HG03342 (cell line): ENCODE measurements around the gene RER1.
"Not testable (repeated sequence)": the region's sequence is repeated elsewhere in the genome, so short reads cannot be mapped to it uniquely, and the experiment has no call there.

ENCODE experiments used
- ATAC-seq: cut with Tn5 transposase; IDR thresholded peaks from one replicate; pipeline ENCODE4 v1.9.1; 2021; ENCODE audit warnings: mild to moderate bottlenecking, moderate library complexity; ENCODE audit not compliant: unreplicated experiment

The RER1 gene

DNA sequence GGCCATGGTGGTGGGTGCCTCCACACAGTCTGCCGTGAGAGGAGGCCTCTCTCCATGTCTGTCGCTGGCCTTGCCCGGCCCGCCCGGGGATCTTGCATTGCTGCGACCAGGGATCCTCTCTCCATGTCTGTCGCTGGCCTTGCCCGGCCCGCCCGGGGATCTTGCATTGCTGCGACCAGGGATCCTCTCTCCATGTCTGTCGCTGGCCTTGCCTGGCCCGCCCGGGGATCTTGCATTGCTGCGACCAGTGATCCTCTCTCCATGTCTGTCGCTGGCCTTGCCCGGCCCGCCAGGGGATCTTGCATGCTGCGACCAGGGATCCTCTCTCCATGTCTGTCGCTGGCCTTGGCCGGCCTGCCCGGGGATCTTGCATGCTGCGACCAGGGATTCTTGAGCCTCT lies 48.7 kb downstream of the RER1 start:
- not testable (repeated sequence) for ATAC-seq

DNA sequence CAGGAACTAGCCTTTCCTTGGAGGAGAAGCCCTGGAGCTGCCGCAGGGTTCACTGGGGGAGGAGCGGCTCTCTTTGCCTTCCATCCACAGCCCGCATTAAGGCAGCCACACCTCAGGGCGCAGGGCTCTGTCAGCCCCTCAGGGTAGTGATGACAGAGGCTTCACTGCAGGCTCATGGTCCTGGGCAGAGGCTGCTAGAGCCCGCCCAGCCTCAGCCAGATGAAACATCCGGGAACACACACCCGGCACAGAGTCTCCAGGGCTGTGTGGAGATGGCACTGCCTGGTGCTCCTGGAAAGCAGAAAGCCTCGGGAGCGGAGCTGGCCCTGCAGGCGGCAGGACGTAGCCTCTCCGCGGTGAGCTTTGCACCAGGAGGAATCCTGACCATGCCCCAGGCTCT lies 50.1 kb downstream of the RER1 start:
- no peak for ATAC-seq

DNA sequence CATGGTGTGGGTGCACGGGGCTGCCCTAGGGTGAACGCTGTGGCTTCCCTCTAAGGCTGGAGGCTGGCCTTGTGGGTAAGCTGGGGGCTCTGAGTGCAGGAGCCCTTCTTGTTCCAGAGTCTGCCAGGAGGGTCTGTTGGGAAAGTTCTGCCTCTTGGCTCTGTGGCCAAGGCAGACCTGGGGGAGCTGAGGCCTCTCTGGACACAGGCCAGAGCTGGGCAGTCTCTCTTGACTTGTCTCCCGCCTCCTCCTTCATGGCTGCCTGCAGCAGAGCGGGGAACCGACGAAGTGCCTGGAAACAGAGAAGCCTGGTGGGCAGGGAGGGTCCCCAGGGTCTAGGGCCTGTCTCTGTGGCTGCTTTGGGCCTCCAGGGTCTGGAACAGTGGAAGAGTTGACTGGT lies 51.0 kb downstream of the RER1 start:
- no peak for ATAC-seq

DNA sequence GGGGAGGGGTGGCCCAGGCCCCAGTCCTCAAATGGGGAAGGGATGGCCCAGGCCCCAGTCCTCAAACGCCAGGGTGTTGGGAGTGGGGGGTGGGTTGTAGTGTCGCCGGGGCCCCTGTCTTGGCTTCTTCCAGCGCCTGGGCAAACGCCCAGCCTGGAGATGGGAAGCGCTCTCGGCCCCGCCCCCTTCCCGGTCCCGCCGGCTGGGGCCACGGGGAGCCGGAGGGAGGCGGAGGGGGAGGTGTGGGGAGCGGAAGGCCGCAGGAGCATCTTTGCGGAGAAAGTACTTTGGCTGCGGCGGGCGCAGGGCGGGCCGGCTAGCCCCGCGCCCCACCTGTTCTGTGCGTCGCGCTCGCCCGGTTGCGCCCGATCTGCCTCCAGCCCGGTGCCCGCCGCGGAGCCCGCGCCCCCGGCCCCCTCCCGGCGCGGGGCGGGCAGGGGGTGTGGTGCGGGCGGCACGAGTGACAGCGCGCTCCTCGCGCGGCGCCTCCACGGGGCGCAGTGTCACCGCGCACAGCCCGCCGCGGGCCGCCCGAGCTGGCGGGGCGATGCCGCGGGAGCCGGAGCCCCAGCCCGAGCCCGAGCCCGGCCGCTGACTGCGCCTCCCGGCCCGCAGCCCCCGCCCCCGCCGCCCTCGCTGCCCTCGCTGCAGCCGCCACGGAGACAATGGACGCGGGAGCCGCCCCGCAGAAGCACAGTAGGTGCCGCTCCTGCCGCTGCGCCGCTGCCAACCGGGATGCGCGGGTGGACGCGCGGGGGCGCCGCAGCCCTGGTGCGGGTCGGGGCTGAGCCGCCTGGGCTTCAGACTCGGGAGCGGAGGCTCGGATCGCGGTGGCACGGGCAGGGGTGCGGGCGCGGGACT lies 51.9 kb downstream of the RER1 start:
- ATAC-seq = no peak

DNA sequence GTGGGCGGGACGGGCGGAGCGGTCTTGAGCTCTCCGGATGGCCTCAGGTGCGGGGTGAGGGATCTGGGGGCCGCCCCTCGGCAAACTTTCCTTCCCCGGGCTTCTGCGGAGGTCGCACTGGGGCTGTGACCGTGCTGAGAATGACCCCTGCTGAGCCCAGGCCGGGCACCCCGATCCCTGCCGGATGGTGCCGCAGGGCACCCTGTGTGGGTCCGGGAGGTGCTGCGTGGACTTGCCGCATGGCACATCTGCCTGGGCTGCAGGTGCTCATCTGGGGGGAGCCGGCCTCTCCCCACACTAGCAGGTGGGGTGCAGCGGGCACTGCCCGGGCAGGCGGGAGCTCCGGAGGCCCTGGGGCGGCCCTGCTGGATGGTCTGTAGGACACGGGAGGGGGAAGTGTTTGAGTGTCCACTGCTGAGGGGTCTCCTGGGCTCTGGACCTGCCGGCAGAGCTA lies 52.5 kb downstream of the RER1 start:
- no peak for ATAC-seq

DNA sequence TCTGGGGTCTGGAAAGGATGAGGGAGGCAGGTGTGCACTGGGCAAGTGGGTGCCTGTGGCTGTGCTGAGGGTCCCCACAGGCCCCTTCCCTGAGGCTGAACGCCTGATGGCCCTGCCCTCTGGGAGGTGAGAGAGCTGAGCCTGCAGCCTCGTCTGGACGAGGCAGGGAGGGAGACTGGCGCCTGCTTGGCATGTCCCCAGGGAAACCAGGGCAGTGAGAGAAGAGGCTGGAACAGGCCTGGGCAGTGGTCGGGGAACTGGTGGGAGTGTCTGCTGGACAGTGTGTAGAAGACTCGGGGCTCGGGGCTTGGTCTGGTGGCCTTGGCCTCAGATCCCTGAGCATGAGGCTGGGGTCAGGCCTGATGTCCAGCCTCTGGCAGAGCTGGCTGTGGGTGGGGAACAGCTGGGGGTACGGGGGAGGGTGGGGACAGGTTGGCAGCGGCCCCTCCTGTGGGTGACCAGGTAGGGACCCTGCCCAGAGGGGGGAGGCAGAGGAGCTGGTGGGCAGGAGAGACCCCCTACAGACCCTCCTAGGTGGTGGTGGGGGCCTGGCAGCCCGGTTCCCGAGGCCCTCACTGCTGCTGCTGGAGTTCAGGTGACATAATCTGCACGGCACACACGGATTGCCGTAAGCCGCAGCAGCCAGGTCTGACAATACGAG lies 53.7 kb downstream of the RER1 start:
- no peak for ATAC-seq

DNA sequence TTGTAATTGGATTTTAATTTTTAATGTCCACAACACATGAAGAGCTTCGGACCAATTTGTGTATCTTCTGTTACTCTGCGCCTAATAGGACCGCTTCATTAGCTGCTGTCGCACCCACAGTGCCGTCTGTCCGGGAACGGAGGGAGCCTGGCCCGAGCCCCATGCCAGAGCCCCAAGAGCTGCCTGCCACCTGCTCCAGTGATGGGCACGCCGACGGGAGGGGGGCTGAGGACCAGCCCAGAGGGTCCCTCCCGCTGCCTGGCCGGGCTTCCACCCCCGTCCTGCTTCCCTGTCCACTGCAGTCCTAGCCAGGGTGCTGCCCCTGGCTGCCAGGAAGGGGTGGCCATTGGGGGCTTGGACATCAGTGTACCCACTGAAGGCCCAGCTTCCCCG lies 54.2 kb downstream of the RER1 start:
- no peak for ATAC-seq

DNA sequence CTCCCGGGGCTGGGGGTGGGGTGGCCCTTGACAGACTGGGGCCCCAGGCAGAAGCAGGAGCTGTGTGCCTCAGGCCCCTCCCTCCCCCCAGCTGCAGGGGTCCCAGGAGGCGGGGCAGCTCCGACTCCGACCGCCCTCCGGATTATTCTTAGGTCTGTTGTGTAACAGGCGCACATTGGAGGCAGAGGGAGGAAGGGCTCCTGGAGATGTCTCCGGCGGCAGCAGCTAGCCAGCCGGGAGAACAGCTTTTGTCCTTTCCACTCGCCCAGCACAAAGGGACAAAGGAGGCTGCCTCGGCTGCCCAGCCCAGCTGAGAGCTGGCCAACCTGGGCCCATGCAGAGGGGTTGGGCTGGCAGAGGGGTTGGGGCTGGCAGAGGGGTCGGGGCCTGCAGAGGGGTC lies 54.8 kb downstream of the RER1 start:
- no peak for ATAC-seq

DNA sequence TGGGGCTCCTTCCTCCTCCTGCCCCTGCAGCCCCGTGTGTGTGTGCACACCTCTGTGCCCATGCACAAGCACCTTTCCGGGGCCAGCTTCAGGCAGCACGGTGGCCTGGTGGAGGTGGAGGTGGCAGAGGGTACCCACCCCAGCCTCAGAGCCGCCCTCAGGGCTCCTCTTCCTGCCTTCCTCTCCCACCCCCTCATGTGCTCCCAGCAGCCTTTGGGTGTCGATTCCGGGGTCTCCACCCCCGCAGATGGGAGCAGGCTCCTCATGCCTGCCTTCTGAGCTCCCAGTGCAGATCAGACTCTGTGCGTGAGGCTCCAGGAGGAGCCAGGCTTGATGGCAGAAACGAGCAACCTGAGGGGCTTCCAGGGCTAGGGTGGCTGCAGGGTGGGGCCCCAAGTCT lies 55.2 kb downstream of the RER1 start:
- no peak for ATAC-seq

DNA sequence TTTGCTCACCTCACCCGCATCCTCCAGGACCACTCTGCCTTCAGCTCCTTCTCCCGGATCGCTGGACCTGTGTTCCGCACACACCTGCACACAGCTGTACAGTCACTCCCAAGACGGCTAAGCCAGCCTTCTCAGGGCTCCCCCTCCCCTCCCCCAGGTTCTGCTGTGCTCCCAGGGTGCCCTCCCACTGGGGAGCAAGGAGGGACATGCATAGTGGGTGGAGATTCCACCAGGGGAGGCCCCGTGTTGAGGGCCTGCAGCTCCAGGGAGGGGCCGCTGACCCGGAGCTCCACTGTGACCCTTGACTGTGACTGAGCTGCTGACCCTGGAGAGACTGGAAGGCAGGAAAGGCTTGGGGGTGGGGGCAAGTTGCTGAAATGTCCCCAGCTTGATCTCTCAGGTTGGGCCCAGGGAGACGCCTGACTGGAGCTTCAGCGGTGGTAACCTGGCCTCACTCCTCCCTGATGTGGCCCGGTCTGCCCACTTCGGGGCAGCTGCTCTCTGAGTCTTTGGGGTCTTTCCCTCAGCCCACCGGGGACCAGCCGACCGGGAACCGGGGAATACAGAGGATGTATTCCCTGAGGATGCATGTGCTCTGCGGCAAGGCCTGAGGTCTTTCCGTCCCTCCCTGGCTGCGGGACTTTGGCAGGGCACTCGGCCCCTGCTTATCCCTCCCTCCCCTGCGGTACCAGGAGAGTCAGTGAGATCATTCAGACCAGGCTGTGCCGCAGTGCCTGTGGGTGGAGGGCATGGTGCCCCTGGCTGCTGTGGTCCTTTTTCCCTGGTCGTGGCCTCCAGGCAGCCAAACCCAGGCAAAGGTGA lies 55.8 kb downstream of the RER1 start:
- ATAC-seq = no peak

DNA sequence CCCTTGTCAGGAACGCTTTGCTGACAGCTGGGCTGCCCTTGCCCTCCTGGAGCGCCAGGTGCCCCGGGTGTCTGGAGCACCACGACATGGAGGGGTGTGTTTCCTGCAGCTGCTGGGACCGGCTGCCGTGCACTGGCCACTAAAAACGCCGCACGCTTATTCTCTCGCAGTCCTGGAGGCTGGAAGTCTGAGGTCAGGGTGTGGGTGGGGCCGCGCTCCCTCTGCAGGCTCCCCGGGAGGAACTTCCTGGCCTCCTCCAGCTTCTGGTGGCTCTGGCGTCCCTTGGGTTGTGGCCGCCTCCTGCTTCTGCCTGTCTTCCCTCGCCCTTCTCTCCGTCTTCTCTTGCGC lies 56.4 kb downstream of the RER1 start:
- no peak for ATAC-seq

DNA sequence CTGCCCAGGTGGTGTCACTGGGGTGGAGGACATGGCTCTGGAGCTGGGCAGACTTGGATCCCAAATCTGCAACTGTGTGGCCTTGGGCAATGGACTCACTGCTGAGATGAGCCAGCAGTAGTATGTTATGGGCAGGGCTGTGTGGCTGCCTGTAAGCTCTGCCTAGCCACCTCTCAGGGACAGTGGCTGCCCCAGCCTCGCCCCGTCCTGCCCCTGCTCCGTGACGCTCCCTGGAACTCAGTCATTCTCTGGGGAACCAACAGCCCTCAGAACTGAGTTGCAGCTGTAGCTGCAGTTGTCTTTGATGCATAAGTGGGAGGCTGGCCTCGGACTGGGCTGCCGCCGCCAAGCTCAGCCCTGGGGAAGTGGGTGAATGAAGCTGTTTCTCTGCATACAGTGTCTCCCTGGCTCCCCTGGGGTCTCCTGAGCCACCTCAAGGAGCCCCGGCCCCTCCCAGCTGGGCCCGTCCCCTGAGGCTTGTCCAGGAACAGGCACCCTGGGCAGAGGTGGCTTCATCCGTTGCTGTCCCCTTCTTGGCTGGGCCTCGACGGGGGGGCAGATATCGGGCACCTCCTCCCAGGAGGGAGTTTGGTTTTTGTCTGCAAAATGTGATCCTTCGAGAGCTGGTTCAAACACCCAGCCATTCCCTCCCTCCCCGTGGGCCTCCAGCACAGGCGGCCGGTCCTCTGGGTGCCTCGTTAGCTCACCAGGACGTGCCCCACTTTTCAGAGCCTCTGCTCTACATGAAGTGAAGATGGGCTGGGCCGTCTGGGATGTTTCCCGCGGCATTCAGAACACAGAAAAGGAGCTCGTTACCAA lies 58.2 kb downstream of the RER1 start:
- no peak for ATAC-seq

DNA sequence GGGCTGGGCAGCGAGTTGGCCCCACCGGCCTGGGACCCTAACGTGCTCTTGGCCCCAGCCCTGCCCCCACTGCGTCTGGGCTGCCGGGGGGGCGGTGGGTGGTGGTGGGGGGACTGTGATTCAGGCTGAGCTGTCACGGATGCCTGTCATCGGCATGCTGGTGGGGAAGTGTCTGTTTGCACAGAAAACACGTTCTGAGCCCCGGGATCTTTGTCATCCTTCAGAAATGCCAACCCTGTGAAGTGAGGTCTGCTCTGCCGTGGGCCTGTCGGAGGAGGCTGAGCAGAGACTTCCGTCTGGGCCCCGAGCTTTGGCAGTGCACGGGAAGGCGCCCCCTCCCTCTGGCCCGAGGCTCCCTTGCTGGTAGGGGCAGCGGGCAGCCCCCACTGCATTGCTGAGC lies 60.1 kb downstream of the RER1 start:
- ATAC-seq = no peak

DNA sequence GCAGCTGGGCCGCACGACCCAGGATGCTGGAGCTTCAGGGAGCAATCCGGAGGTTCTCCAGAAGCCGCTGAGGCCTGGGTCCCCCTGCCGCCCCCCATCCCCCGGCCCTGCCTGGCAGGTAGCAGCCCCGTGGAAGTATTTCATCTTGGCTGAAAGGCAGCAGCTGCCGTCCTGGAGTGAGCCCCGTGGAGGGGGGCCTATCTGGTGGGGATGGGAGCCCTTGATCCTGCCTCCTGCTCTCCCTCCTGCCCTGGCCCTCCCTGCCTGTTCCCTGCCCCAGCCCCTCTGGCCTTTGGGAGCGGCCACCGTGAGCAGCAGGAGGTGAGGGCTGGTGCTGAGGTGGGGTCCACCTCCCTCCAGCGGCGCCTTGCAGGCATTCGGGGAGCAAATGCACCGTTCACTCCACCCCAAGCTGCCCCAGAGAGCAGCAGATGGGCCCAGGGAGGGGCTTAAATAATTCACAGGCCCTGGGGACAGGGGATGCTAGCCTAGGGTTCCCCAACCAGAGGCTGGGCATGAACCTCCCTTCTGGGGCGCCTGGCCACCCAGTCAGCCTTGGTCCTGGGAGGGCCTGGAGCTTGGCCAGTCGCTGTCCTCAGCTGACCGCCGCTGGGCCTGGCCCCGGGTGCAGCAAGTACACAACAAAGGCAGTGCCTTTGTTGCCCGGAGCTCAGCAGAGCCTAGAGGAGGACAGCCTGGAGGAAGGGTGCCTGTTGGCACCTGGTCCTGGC lies 60.7 kb downstream of the RER1 start:
- ATAC-seq = no peak

DNA sequence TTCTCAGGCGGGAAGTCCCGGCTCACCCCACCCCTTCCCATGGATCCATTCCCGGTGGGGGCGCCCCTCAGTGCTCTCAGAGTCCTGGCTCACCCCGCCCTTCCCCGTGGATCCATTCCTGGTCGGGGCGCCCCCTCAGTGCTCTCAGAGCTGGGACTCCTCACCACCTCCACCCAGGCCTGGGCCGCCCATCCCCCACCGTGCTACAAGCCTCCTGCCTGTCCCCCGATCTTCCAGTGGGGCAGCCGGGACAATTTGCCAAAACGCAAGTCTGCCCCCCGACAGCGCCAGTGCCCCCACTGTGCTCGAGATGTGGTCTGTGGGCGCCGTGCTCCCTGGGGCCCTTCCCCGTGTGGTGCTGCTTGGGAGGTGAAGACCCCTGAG lies 61.3 kb downstream of the RER1 start:
- ATAC-seq = no peak

DNA sequence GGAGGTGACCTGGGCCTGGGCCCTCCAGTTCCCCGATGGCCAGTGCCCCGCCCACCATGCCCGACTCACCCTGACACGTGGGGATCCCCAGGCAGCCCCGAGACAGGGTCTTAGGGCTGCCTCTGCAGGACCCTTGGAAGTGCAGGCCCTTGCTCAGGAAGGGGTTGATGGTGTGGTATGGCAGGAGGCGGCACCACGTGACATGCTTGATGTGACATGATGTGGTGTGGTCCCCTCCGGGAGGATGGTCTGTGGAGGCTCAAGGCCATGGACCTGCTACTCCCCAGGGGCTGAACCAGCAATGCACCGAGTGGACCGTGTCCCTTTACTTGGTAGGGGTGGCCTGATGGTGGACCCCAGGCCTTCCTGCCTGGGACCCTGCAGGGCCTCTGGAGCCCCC lies 62.6 kb downstream of the RER1 start:
- ATAC-seq = no peak
